ENCODE data around the gene GIMAP8.

Gene GIMAP8

GRCh38 chr7:150410680-150411346, 39.6 kb upstream of the GIMAP8 start:
- in situ Hi-C loops (cut with HindIII; ENCODE audit: low sequenced_read_pairs), result no loop called here

GRCh38 chr7:150411606-150412005, 38.8 kb upstream of the GIMAP8 start:
- in situ Hi-C loops (cut with HindIII; ENCODE audit: low sequenced_read_pairs), result no loop called here

DNA sequence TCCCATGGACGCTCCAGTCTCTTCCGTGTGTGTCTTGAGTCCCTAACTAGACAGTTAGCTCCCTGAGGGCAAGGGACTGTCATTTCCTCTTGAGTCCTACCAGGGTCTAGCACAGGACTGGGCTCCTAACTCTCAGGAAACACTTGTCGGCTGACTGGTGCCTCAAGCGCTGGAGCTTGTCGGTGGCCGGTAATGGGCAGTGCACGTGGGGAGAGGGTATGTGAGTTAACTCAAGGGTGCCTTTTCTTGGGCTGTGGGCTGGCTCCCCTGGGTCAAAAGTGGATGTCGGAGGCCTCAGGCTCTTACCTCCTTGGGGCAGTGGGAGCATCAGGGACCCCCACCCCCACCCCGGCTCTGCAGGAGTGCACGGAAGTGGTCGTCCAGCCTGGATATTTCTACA, 38.4 kb upstream of the GIMAP8 start:
- in situ Hi-C loops (cut with HindIII; ENCODE audit: low sequenced_read_pairs), result no loop called here

DNA sequence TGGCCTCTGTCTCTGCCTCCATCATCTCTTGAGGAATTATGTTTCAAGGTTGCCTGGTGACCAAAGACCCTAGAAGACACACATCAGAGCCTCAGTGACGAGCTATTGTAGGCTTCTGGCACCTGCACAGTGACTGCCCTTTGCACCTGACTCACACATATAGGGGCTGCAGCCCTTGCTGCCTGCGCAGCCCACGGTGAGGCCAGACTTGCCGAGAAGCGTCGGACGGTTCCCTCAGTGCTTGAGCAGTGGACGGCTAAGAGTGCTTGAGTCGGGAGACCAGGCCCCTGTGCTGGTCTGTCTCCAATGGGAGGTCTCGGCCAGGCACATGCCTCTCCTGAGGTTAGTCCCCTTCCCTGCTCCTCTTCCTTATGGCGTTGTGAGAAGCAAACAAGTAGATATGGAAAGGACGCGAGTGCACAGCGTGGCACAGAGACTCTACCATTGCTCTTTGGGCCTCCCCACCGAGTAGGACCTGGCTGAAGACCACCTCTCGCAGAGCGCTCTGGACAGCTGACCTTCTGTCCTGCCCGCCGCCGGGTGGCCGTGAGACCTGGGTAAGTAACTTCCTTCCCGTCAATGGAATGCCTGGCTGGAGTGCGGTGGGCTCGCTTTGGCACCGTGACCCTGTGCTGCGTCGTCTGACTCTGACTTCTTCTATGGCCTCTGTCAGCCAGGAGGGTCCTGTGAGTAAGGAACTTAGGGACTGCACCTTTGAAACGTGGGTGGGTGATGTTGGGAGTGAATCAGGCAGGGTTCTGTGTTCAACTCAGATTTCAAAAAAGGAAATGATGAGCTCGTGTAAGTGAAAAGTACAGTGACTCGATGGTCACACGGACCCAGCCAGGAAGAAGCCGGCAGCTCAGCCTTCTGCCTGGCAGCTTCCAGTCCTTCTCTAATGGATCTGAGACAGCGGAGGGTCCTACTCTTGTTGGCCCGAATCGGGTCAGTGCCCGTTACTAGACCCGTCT, 37.6 kb upstream of the GIMAP8 start:
- in situ Hi-C loops (cut with HindIII; ENCODE audit: low sequenced_read_pairs), result no loop called here

DNA sequence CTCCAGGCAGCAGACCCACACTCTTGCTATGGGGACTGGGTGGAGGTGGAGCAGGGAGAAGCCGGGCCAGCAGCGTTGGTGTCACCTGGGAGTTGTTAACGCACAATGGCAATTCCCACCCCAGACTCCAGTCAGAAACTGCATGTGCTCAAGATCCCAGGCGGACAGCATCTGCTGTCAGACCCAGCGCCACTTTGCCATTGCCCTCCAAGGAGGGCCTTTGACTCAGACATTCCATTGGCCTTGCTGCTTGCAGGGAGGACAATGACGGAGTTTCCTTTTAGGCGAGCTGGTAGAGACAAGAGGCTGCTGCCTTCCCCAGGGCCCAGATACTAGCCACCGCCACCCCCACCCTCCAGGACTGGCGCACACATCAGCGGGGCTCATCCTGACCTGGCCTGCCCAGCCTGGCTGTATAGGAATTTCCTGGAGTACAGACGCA, 36.8 kb upstream of the GIMAP8 start:
- in situ Hi-C loops (cut with HindIII; ENCODE audit: low sequenced_read_pairs), result no loop called here

DNA sequence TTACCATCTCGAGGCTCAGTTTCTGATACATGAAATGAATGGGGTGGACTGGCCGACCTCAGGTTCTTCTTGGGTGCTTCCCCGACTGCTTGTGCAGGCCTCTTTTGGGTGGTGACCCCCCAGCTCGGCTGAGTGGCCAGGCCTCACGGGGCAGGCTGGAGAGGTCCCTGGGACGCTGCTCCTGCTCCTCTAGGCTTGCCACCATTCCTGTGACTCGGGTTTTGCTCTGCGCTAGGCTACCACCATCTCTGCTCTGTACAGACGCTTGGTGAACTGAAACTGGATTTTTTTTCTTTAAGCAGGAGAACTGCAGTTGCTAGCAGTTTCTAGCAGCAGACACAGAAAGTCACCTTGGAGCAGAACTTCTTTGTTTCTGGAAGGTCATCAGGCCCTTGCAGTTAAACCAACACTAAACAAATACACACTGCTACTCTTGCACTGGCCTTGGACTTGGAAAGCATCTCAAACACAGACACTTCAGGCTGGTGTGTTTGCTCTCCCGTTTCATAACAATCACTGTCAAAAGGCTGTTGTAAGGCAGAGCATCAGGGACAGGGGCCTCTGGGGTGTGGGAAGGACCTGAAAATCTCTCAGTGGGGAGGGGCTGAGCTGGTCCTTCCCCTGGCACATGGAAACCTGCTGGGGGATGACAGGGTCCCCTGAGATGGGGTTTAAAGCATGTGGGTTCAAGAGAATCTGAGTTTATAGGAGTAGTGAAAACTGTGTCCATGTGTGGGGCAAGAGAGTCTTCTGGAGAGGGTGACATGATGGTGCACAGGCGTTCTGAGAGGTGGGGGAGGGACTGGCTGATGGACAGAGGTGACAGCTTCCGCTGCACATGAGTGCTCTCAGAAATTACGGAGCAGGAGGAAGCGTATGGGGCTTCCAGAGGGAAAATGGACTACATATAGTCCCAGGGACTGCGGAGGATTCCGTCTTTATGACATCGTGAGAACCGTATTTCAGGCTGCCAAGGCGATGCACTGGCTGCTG, 35.0 kb upstream of the GIMAP8 start:
- in situ Hi-C loops (cut with HindIII; ENCODE audit: low sequenced_read_pairs), result no loop called here

GRCh38 chr7:150417239-150417638, 33.2 kb upstream of the GIMAP8 start:
- in situ Hi-C loops (cut with HindIII; ENCODE audit: low sequenced_read_pairs), result no loop called here

- in situ Hi-C loops (cut with HindIII; ENCODE audit: low sequenced_read_pairs), result no loop called here
These were observed 32.6 kb upstream of the GIMAP8 start for GRCh38 chr7:150417863-150418262.

GRCh38 chr7:150420242-150420641, 30.2 kb upstream of the GIMAP8 start:
- in situ Hi-C loops (cut with HindIII; ENCODE audit: low sequenced_read_pairs), result no loop called here

- in situ Hi-C loops (cut with HindIII; ENCODE audit: low sequenced_read_pairs), result no loop called here
These were observed 29.3 kb upstream of the GIMAP8 start for GRCh38 chr7:150420987-150421674.

DNA sequence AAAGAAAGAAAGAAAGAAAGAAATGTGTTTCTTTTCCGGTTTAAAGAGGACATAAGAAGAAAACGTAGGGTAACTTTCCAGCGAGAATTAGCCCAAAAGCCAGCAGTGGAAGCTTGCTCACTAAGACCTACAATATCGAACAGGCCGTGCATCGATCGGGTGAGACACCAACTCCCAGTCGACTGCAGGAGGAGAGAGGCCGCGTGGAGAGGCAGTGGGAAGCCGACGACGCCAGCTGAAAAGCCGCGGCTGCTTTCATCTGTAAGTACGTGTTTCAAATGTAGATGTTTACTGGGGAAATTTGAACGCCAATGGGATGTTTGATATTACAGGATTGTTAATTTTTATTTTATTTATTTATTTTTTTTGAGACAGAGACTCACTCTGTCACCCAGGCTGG, 28.6 kb upstream of the GIMAP8 start:
- in situ Hi-C loops (cut with HindIII; ENCODE audit: low sequenced_read_pairs), result no loop called here

- in situ Hi-C loops (cut with HindIII; ENCODE audit: low sequenced_read_pairs), result no loop called here
These were observed 24.8 kb upstream of the GIMAP8 start for GRCh38 chr7:150425670-150426069.

DNA sequence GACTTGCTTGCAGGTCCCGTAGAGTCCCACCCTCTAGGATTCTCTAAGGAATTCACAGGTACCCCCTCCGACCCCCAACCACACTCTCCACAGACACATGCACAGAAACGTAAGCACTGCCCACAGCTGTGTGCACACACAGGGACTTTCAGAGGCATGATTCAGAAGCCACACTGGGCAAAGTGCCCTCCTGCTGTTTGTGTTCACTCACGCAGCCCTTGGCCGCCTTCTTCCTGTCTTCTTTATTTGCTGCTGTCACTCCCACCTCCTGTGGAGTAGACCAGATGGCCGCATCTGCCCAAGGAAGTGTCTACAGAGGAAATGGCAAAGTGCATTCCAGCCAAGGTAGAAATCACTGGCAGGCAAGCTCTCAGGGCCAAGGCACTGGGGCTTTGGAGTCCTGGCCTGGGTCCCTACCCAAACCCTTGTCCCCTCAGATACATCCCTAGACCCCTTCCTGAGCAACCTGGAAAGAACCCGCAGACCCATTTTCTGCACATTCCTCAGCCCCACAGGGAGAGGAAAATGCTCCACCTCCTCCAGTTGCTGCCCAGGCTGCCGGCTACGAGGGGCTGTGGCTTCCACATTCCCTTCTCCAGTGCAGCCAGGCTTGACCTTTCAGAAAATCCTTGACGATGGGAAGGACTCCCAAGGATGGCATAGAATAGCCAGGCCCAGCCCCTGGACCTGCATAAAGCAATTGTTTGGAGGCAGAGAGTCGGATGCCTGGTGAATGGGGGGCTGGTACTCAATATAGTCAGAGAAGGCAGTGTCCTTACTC, 21.6 kb upstream of the GIMAP8 start:
- in situ Hi-C loops (cut with HindIII; ENCODE audit: low sequenced_read_pairs), result no loop called here

GRCh38 chr7:150429699-150430098, 20.7 kb upstream of the GIMAP8 start:
- in situ Hi-C loops (cut with HindIII; ENCODE audit: low sequenced_read_pairs), result no loop called here

- in situ Hi-C loops (cut with HindIII; ENCODE audit: low sequenced_read_pairs), result no loop called here
These were observed 19.9 kb upstream of the GIMAP8 start for GRCh38 chr7:150430465-150431085.

- in situ Hi-C loops (cut with HindIII; ENCODE audit: low sequenced_read_pairs), result no loop called here
These were observed 18.4 kb upstream of the GIMAP8 start for GRCh38 chr7:150431839-150432658.

- in situ Hi-C loops (cut with HindIII; ENCODE audit: low sequenced_read_pairs), result no loop called here
These were observed 17.2 kb upstream of the GIMAP8 start for GRCh38 chr7:150432915-150433892.

Data from DLD1 (cell line).